GM13977 (cell line): ENCODE measurements around the gene RFX7.

Experiments used
- DNase-seq: peaks from one replicate; pipeline ENCODE4 v3.0.0; 2012; ENCODE audit warnings: low spot score
- CTCF ChIP-seq: IDR thresholded peaks from 2 replicates; pipeline ENCODE4 v1.5.1; 2012; ENCODE audit warnings: mild to moderate bottlenecking, control low read depth; ENCODE audit not compliant: insufficient read depth; ENCODE audit errors: extremely low read depth, missing control alignments
- in situ Hi-C: fragments of 300-500 bp; cut with MboI; formaldehyde crosslinking; loops from one replicate; pipeline ENCODE4 v1.12.0; 2022; ENCODE audit warnings: low sequenced_read_pairs, low pct_unique_long_range_greater_than_20kb, mixed read lengths, inconsistent platforms; ENCODE audit not compliant: unreplicated experiment

Gene RFX7

GRCh38 chr15:56236197-56236596, 7.5 kb downstream of the RFX7 start:
- no peak for DNase-seq
- in situ Hi-C loops: no loop called here
- no peak for TF ChIP-seq CTCF

DNA sequence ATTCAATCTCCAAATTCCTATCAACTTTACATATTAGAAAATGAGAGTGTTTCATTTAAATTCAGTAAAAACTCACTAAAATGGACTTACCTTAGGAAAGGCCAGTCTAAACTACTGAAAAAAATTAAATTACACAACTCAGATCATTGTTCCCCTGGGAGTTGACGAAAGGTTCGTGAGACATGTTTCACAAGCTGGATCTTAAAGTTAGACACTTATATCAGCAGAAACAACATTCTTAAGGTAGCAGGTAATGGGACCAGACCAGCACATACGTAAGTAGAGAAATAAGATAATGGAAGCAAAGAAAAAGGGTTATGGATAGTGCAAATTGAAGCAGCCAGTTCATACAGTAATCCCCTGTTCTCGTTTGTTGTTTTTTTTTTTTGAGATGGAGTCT, 8.9 kb downstream of the RFX7 start:
- no peak for TF ChIP-seq CTCF
- no peak for DNase-seq
- in situ Hi-C loops: no loop called here

- no peak for TF ChIP-seq CTCF
- no peak for DNase-seq
- in situ Hi-C loops: no loop called here
Measured at GRCh38 chr15:56233549-56233948, 10.1 kb downstream of the RFX7 start.

- no peak for DNase-seq
- no peak for TF ChIP-seq CTCF
- in situ Hi-C loops: no loop called here
Measured at GRCh38 chr15:56232058-56232457, 11.6 kb downstream of the RFX7 start.

DNA sequence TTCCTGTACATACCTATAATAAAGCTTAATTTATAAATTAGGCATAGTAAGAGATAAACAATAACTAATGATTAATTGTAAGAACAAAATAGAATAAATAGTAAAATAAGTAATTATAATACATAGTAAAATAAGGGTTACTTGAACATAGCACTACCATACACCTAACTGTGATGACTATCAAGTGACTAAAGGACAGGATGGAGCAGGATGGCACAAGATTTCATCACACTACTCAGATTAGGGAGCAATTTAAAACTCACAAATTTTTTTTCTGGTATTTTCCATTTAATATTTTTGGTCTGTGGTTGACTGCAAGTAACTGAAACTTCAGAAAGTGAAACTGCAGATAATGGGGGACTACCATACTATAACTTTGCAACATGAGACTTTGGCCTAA, 14.8 kb downstream of the RFX7 start:
- in situ Hi-C loops: no loop called here

DNA sequence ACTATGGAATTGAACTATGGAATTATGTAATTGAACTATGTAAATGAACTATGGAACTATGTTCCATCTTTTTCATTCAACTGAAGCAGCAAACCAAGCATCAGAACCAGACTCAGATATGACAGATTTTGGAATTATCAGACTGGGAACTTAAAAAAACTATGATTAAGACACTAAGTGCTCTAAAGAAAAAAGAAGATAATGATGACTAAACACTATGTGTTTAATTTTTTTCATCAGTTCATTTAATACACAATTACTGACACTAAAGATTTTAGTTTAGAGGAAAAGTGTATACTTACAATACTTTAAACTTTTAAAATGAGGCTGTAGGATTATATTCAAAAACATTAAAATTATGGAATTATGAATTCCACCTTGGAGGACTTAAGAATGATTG, 15.3 kb downstream of the RFX7 start:
- TF ChIP-seq CTCF: no peak
- in situ Hi-C loops: no loop called here
- DNase-seq: no peak

More for the DNA sequence above, 14.8 kb downstream of the RFX7 start:
- no peak for DNase-seq
- no peak for TF ChIP-seq CTCF

DNA sequence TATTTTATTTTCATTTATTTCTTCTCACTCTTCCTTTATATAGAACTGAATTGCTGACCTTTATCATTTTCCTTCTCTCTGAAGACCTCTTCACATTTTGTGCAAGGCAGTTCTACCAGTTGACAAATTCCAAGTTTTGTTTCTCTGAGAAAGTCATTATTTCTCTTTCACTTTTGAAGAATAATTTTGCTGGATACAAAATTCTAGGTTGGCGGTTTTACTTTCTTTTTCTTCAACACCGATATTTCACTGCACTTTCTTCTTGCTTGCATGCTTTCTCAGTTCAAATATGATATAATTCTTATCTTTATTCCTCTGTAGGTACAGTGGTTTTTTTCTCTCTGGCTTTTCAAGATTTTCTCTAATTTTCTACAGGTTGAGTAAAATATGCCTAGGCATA, 15.9 kb downstream of the RFX7 start:
- in situ Hi-C loops: no loop called here
- DNase-seq: no peak
- no peak for TF ChIP-seq CTCF
